WTC11 (cell line): ENCODE measurements around the gene NDUFS6. TPM values are rescaled to one million over a fixed set of nuclear protein-coding genes. Genes with fewer than 3 reads are reported as not detected.
A peak's percentile ranks its signal among the peaks of the same experiment; 100 is the strongest.

Source experiments
- ATAC-seq: fragments of 200-7000 bp; cut with Tn5 transposase; 2 replicates; pipeline ENCODE4 v1.10.0; 2021; ENCODE audit warnings: mild to moderate bottlenecking, moderate library complexity
- CTCF ChIA-PET: fragments of 300-600 bp; sonication (Branson Sonifier 250); formaldehyde crosslinking; loops from one replicate; lab custom pipeline; 2021; ENCODE audit warnings: antibody characterized with exemption; lab: Charles Lee
- POLR2A ChIA-PET: fragments of 350-600 bp; sonication (Branson Sonifier 250); formaldehyde crosslinking; loops from one replicate; lab custom pipeline; 2021; ENCODE audit warnings: antibody characterized with exemption; lab: Charles Lee
- DNase-seq: peaks from one replicate; pipeline ENCODE4 v3.0.0; 2021; ENCODE audit warnings: low spot score
- H3K27ac Mint-ChIP-seq: 2 replicates; pipeline ENCODE4 v1.8.0; 2021; ENCODE audit warnings: mixed read lengths
- H3K27me3 Mint-ChIP-seq: 2 replicates; pipeline ENCODE4 v1.8.0; 2021; ENCODE audit warnings: low read depth, mild to moderate bottlenecking, moderate library complexity, mixed read lengths
- H3K36me3 Mint-ChIP-seq: 2 replicates; pipeline ENCODE4 v1.8.0; 2021; ENCODE audit warnings: mixed read lengths
- H3K4me1 Mint-ChIP-seq: 2 replicates; pipeline ENCODE4 v1.8.0; 2022; ENCODE audit warnings: mixed read lengths
- H3K4me3 Mint-ChIP-seq: 2 replicates; pipeline ENCODE4 v1.8.0; 2021; ENCODE audit warnings: mild to moderate bottlenecking, moderate library complexity, mixed read lengths
- H3K9me3 Mint-ChIP-seq: 2 replicates; pipeline ENCODE4 v1.8.0; 2021; ENCODE audit warnings: mixed read lengths
- E2F1 ChIP-seq: sonication (generic); formaldehyde crosslinking; IDR thresholded peaks from 2 replicates; pipeline ENCODE4 v1.8.0; 2022; ENCODE audit warnings: mild to moderate bottlenecking, missing genetic modification reagents
- FOXJ3 ChIP-seq: sonication (generic); formaldehyde crosslinking; IDR thresholded peaks from 2 replicates; pipeline ENCODE4 v1.9.0; 2021; ENCODE audit warnings: missing genetic modification reagents, mild to moderate bottlenecking, borderline replicate concordance
- FOXP4 ChIP-seq: sonication (generic); formaldehyde crosslinking; IDR thresholded peaks from 2 replicates; pipeline ENCODE4 v1.8.0; 2022; ENCODE audit warnings: mild to moderate bottlenecking, missing genetic modification reagents
- JUN ChIP-seq: sonication (generic); formaldehyde crosslinking; IDR thresholded peaks from 2 replicates; pipeline ENCODE4 v1.8.0; 2023; ENCODE audit warnings: mild to moderate bottlenecking, missing genetic modification reagents
- MXD4 ChIP-seq: fragments of 250-450 bp; sonication (Bioruptor Pico); IDR thresholded peaks from 2 replicates; pipeline ENCODE4 v1.8.0; 2021; ENCODE audit warnings: mild to moderate bottlenecking, moderate library complexity, borderline replicate concordance
- NR1H2 ChIP-seq: sonication (generic); formaldehyde crosslinking; IDR thresholded peaks from 2 replicates; pipeline ENCODE4 v1.9.0; 2021; ENCODE audit warnings: mild to moderate bottlenecking, moderate library complexity, missing genetic modification reagents
- OVOL2 ChIP-seq: fragments of 250-450 bp; sonication (Bioruptor Pico); IDR thresholded peaks from 2 replicates; pipeline ENCODE4 v1.9.0; 2021; ENCODE audit warnings: mild to moderate bottlenecking, borderline replicate concordance
- PRRX2 ChIP-seq: fragments of 250-450 bp; sonication (Bioruptor Pico); IDR thresholded peaks from 2 replicates; pipeline ENCODE4 v1.8.0; 2021; ENCODE audit warnings: mild to moderate bottlenecking
- SMAD3 ChIP-seq: sonication (generic); formaldehyde crosslinking; IDR thresholded peaks from 2 replicates; pipeline ENCODE4 v1.8.0; 2022; ENCODE audit warnings: missing genetic modification reagents, mild to moderate bottlenecking, borderline replicate concordance
- SMAD4 ChIP-seq: sonication (generic); formaldehyde crosslinking; IDR thresholded peaks from 2 replicates; pipeline ENCODE4 v1.8.0; 2022; ENCODE audit warnings: mild to moderate bottlenecking, missing genetic modification reagents
- SOX15 ChIP-seq: fragments of 250-450 bp; sonication (Bioruptor Pico); IDR thresholded peaks from 2 replicates; pipeline ENCODE4 v1.9.0; 2021; ENCODE audit warnings: mild to moderate bottlenecking
- TP53 ChIP-seq: sonication (generic); formaldehyde crosslinking; IDR thresholded peaks from 2 replicates; pipeline ENCODE4 v1.8.1; 2023; ENCODE audit warnings: mild to moderate bottlenecking, missing genetic modification reagents
- ZNF232 ChIP-seq: sonication (generic); formaldehyde crosslinking; IDR thresholded peaks from 2 replicates; pipeline ENCODE4 v1.8.0; 2022; ENCODE audit warnings: mild to moderate bottlenecking, missing genetic modification reagents
- ZNF263 ChIP-seq: sonication (generic); formaldehyde crosslinking; IDR thresholded peaks from 2 replicates; pipeline ENCODE4 v1.8.1; 2022; ENCODE audit warnings: low read depth, mild to moderate bottlenecking, moderate library complexity, missing genetic modification reagents
- ZNF281 ChIP-seq: sonication (generic); formaldehyde crosslinking; IDR thresholded peaks from 2 replicates; pipeline ENCODE4 v1.8.0; 2023; ENCODE audit warnings: mild to moderate bottlenecking, missing genetic modification reagents
- ZNF396 ChIP-seq: fragments of 250-450 bp; sonication (Bioruptor Pico); IDR thresholded peaks from 2 replicates; pipeline ENCODE4 v1.8.0; 2021; ENCODE audit warnings: mild to moderate bottlenecking, moderate library complexity, borderline replicate concordance
- ZNF671 ChIP-seq: fragments of 250-450 bp; sonication (Bioruptor Pico); IDR thresholded peaks from 2 replicates; pipeline ENCODE4 v1.8.0; 2021; ENCODE audit warnings: mild to moderate bottlenecking
- total RNA-seq: library from RNA; stranded (reverse); gene quantifications from 3 replicates; pipeline ENCODE4 v1.2.3, GENCODE V29; 2021
- TF ChIP-seq, protein P1 (sequence below): fragments of 250-450 bp; sonication (Bioruptor Pico); IDR thresholded peaks from 2 replicates; pipeline ENCODE4 v1.9.0; 2021; ENCODE audit warnings: mild to moderate bottlenecking
- TF ChIP-seq, protein P2 (sequence below): fragments of 250-450 bp; sonication (Bioruptor Pico); IDR thresholded peaks from 2 replicates; pipeline ENCODE4 v2.1.2; 2022; ENCODE audit warnings: mild to moderate bottlenecking, moderate library complexity
- TF ChIP-seq, protein P3 (sequence below): sonication (generic); formaldehyde crosslinking; IDR thresholded peaks from 2 replicates; pipeline ENCODE4 v1.8.1; 2022; ENCODE audit warnings: low read depth, missing genetic modification reagents, borderline replicate concordance

The NDUFS6 gene
- total RNA-seq, 1 experiment from 2014 or later = 84.3 TPM

DNA sequence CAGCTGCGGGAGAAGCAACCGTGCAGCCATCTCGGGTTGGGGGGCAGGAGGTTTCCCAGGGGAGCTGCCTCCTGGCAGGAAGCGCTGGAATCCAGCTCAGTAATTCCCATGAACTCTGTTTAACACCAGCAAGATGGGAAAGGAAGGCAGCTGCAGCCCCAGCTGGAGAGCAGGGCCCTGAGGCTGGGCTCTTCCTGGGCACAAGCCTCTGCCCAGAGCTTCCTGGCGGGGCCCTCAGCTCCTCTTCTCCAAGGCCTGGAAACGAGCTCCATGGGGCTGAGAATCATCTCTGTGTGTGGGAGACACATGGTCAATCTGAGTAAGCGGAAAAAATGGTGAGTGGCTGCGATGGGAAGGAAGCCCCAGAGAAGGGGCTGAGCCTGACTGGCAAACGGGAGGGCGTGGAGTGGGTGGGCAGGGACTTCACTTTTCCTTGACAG is 7.9 kb upstream of the NDUFS6 start (continued):
- no peak for TF ChIP-seq ZNF671 (CRISPR knock-in tag)
- TF ChIP-seq, protein P1, sequence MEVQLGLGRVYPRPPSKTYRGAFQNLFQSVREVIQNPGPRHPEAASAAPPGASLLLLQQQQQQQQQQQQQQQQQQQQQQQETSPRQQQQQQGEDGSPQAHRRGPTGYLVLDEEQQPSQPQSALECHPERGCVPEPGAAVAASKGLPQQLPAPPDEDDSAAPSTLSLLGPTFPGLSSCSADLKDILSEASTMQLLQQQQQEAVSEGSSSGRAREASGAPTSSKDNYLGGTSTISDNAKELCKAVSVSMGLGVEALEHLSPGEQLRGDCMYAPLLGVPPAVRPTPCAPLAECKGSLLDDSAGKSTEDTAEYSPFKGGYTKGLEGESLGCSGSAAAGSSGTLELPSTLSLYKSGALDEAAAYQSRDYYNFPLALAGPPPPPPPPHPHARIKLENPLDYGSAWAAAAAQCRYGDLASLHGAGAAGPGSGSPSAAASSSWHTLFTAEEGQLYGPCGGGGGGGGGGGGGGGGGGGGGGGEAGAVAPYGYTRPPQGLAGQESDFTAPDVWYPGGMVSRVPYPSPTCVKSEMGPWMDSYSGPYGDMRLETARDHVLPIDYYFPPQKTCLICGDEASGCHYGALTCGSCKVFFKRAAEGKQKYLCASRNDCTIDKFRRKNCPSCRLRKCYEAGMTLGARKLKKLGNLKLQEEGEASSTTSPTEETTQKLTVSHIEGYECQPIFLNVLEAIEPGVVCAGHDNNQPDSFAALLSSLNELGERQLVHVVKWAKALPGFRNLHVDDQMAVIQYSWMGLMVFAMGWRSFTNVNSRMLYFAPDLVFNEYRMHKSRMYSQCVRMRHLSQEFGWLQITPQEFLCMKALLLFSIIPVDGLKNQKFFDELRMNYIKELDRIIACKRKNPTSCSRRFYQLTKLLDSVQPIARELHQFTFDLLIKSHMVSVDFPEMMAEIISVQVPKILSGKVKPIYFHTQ (CRISPR knock-in tag) = no peak
- TF ChIP-seq NR1H2 = no peak
- TF ChIP-seq OVOL2 (CRISPR knock-in tag) = no peak
- TF ChIP-seq MXD4 (CRISPR knock-in tag) = no peak
- TF ChIP-seq JUN (CRISPR knock-in tag) = no peak
- no peak for TF ChIP-seq ZNF232 (CRISPR knock-in tag)

DNA sequence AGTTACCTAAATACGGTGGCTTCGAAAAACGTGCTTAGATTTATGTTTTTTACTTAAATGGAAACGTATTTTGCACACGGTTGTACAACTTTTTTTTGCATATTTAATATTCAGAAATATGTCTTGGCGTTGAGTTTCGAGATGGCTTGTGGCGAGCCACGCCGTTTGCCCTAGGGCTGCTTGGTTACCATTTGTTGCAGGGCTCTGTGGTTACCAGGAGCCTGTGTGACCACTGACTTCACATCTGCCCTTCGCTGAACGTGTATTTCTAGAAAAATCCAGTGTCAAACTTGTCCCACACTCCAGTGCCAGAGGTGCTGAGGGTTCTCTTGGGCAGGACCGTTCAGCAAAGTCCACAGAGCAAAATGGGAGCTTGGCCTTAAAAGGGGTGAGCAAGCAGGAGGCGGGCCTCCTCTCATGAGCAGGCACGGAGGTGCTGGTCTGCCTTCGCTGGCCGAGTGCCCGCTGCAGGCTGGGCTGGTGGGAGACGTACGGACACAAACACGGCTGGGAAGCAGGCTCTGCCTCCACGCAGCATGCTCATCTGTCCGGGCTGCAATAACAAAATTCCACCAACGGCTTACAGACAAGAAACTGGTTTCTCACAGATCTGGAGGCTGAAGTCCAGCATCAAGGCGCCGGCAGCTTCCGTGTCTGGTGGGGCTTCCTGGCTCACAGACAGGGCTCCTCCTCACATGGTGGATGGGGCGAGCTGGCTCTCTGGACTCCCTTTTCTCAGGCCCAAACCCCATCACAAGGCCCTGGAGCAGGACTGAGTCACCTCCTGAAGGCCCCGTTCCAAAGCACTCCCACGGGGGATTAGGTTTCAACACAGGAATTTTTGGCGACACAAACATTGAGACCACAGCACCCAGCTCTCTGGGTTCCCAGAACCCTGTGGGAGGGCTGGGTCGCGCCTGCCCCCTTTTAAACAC is 7.0 kb upstream of the NDUFS6 start:
- TF ChIP-seq, protein P2, sequence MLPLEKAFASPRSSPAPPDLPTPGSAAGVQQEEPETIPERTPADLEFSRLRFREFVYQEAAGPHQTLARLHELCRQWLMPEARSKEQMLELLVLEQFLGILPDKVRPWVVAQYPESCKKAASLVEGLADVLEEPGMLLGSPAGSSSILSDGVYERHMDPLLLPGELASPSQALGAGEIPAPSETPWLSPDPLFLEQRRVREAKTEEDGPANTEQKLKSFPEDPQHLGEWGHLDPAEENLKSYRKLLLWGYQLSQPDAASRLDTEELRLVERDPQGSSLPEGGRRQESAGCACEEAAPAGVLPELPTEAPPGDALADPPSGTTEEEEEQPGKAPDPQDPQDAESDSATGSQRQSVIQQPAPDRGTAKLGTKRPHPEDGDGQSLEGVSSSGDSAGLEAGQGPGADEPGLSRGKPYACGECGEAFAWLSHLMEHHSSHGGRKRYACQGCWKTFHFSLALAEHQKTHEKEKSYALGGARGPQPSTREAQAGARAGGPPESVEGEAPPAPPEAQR = no peak
- no peak for TF ChIP-seq ZNF281 (CRISPR knock-in tag)
- no peak for TF ChIP-seq E2F1
- TF ChIP-seq, protein P3, sequence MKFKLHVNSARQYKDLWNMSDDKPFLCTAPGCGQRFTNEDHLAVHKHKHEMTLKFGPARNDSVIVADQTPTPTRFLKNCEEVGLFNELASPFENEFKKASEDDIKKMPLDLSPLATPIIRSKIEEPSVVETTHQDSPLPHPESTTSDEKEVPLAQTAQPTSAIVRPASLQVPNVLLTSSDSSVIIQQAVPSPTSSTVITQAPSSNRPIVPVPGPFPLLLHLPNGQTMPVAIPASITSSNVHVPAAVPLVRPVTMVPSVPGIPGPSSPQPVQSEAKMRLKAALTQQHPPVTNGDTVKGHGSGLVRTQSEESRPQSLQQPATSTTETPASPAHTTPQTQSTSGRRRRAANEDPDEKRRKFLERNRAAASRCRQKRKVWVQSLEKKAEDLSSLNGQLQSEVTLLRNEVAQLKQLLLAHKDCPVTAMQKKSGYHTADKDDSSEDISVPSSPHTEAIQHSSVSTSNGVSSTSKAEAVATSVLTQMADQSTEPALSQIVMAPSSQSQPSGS (CRISPR knock-in tag) = no peak
- no peak for TF ChIP-seq NR1H2
- no peak for TF ChIP-seq SOX15 (CRISPR knock-in tag)
- TF ChIP-seq FOXP4 (CRISPR knock-in tag) = no peak
- TF ChIP-seq ZNF396 (CRISPR knock-in tag) = no peak
- TF ChIP-seq FOXJ3 = no peak
- TF ChIP-seq SMAD4 = no peak
- no peak for TF ChIP-seq PRRX2
- no peak for TF ChIP-seq ZNF263
- TF ChIP-seq TP53 (CRISPR knock-in tag) = no peak
- no peak for TF ChIP-seq SMAD3 (CRISPR knock-in tag)
- TF ChIP-seq, all 79 proteins: peak for 0
- ChIA-PET CTCF (no interaction called here), POLR2A (no interaction called here)
- Mint-ChIP-seq H3K9me3 (no peaks in the 10 kb centered on the region), H3K27me3 (no peaks in the 10 kb centered on the region), H3K4me3 (no peak overlapping the region), H3K27ac (peak overlapping the region; percentile 32; the same call in 1 of the 2 replicates), H3K36me3 (peaks cover 20% of the 10 kb centered on the region), H3K4me1 (peaks cover 30% of the 10 kb centered on the region)
- DNase-seq (no peak), ATAC-seq (no peak)
